Cardiac fibroblast (primary cell): ENCODE data around the gene SLC25A47.
"Not testable (repeated sequence)": the region's sequence is repeated elsewhere in the genome, so short reads cannot be mapped to it uniquely, and the experiment has no call there.

Experiments used
- DNase-seq, 2 donors: peaks; one replicate each; pipeline versions ENCODE4 v3.0.0 to v3.0.0-alpha.2; 2010; ENCODE audit warnings: low read depth in 2 of 2
- H3K4me3 ChIP-seq, 2 donors: replicated peaks in 1 of 2; 1 replicate in 1 of 2; 2 replicates in 1 of 2; pipeline ENCODE4 v1.5.1; 2011; ENCODE audit warnings: low read depth in 2 of 2, low read length in 2 of 2, mild to moderate bottlenecking in 2 of 2, moderate library complexity in 1 of 2
- CTCF ChIP-seq: IDR thresholded peaks from one replicate; pipeline ENCODE4 v1.5.1; 2011; ENCODE audit warnings: low read depth, mild to moderate bottlenecking, low read length, inconsistent platforms

Gene SLC25A47

GRCh38 chr14:100305324-100306100, 17.6 kb upstream of the SLC25A47 start:
- no peak for TF ChIP-seq CTCF
- peak overlapping the region; percentile 67 to 75 for H3K4me3 ChIP-seq
- DNase-seq, result no peak

GRCh38 chr14:100306101-100306997, 16.8 kb upstream of the SLC25A47 start, which contains the start of gene SLC25A29:
Gene SLC25A29 (minus strand): TSS chr14:100306444. CDS start chr14:100306232, 212 bp downstream.
- no peak for TF ChIP-seq CTCF
- DNase-seq, result peak; percentile 72 to 88
- H3K4me3 ChIP-seq, result peak within 1 kb of the TSS; percentile 81 to 83

GRCh38 chr14:100306998-100307765, 16.0 kb upstream of the SLC25A47 start:
- peak; percentile 21 to 24 for DNase-seq
- H3K4me3 ChIP-seq, result peak overlapping the region; percentile 81 to 83
- TF ChIP-seq CTCF, result no peak

GRCh38 chr14:100307766-100308426, 15.2 kb upstream of the SLC25A47 start:
- no peak for TF ChIP-seq CTCF
- peak overlapping the region; percentile 81 to 83 for H3K4me3 ChIP-seq
- no peak for DNase-seq

- not testable (repeated sequence) for DNase-seq, H3K4me3 ChIP-seq
These were observed 14.7 kb upstream of the SLC25A47 start for GRCh38 chr14:100308427-100308792.

GRCh38 chr14:100309028-100309737, 14.0 kb upstream of the SLC25A47 start:
- DNase-seq, result peak in 1 of 2 donors; percentile 19
- no peak for TF ChIP-seq CTCF
- no peak overlapping the region for H3K4me3 ChIP-seq

- not testable (repeated sequence) for H3K4me3 ChIP-seq, DNase-seq
These were observed 10.8 kb upstream of the SLC25A47 start for GRCh38 chr14:100312110-100312876.
